H9 (cell line): Measurements from ENCODE around the gene SPEG. TPM values are rescaled to one million over a fixed set of nuclear protein-coding genes. Genes with fewer than 3 reads are reported as not detected.

Experiments
- DNase-seq: peaks from one replicate; pipeline ENCODE4 v3.0.0-alpha.2; 2017
- H2AFZ ChIP-seq: one replicate; pipeline ENCODE4 v1.6.1; 2013; ENCODE audit warnings: mild to moderate bottlenecking, low read length, control low read depth, moderate library complexity
- H2AK5ac ChIP-seq: 2 replicates; pipeline ENCODE4 v1.6.1; 2013; ENCODE audit warnings: low read length, control low read depth, mixed read lengths; ENCODE audit not compliant: insufficient read length
- H2BK120ac ChIP-seq: one replicate; pipeline ENCODE4 v1.6.1; 2013; ENCODE audit warnings: low read depth, mild to moderate bottlenecking, low read length, control low read depth, inconsistent platforms; ENCODE audit not compliant: poor library complexity, severe bottlenecking
- H2BK12ac ChIP-seq: 2 replicates; pipeline ENCODE4 v1.6.1; 2013; ENCODE audit warnings: low read length, control low read depth, mixed read lengths, low read depth; ENCODE audit not compliant: insufficient read length
- H2BK15ac ChIP-seq: 2 replicates; pipeline ENCODE4 v1.6.1; 2013; ENCODE audit warnings: low read depth, low read length, control low read depth
- H2BK20ac ChIP-seq: one replicate; pipeline ENCODE4 v1.6.1; 2013; ENCODE audit warnings: low read depth, mild to moderate bottlenecking, low read length, control low read depth, inconsistent platforms; ENCODE audit not compliant: poor library complexity, severe bottlenecking
- H2BK5ac ChIP-seq: 2 replicates; pipeline ENCODE4 v1.6.1; 2013; ENCODE audit warnings: low read length, control low read depth, mixed read lengths; ENCODE audit not compliant: insufficient read length
- H3K14ac ChIP-seq: 2 replicates; pipeline ENCODE4 v1.6.1; 2013; ENCODE audit warnings: low read length, control low read depth; ENCODE audit not compliant: insufficient read depth
- H3K18ac ChIP-seq: 2 replicates; pipeline ENCODE4 v1.6.1; 2013; ENCODE audit warnings: low read depth, mild to moderate bottlenecking, mixed read lengths, low read length, control low read depth; ENCODE audit not compliant: insufficient read length
- H3K23ac ChIP-seq: 2 replicates; pipeline ENCODE4 v1.6.1; 2013; ENCODE audit warnings: low read length, control low read depth, mixed read lengths, low read depth; ENCODE audit not compliant: insufficient read length
- H3K23me2 ChIP-seq: 2 replicates; pipeline ENCODE4 v1.6.1; 2013; ENCODE audit warnings: low read depth, mild to moderate bottlenecking, mixed read lengths, low read length, control low read depth; ENCODE audit not compliant: insufficient read length, poor library complexity, severe bottlenecking
- H3K27ac ChIP-seq: 2 replicates; pipeline ENCODE4 v1.5.1; 2013; ENCODE audit warnings: low read length, control low read depth, mixed read lengths, low read depth; ENCODE audit not compliant: insufficient read length
- H3K27me3 ChIP-seq: 2 replicates; pipeline ENCODE4 v1.6.1; 2013; ENCODE audit warnings: low read length, control low read depth, inconsistent platforms; ENCODE audit not compliant: insufficient read depth
- H3K4ac ChIP-seq: 2 replicates; pipeline ENCODE4 v1.6.1; 2013; ENCODE audit warnings: low read depth, mild to moderate bottlenecking, control low read depth, inconsistent platforms, low read length, moderate library complexity
- H3K4me1 ChIP-seq: 2 replicates; pipeline ENCODE4 v1.6.1; 2013; ENCODE audit warnings: low read length, control low read depth, inconsistent platforms; ENCODE audit not compliant: insufficient read depth
- H3K4me2 ChIP-seq: 2 replicates; pipeline ENCODE4 v1.6.1; 2013; ENCODE audit warnings: low read length, control low read depth, mixed read lengths; ENCODE audit not compliant: insufficient read length, insufficient read depth
- H3K56ac ChIP-seq: 2 replicates; pipeline ENCODE4 v1.6.1; 2013; ENCODE audit warnings: low read depth, mild to moderate bottlenecking, mixed read lengths, low read length, control low read depth; ENCODE audit not compliant: insufficient read length
- H3K79me1 ChIP-seq: 2 replicates; pipeline ENCODE4 v1.6.1; 2013; ENCODE audit warnings: low read depth, mild to moderate bottlenecking, moderate library complexity, low read length, control low read depth, inconsistent platforms; ENCODE audit not compliant: insufficient read depth, poor library complexity, severe bottlenecking
- H3K79me2 ChIP-seq: 2 replicates; pipeline ENCODE4 v1.6.1; 2013; ENCODE audit warnings: low read length, control low read depth, inconsistent platforms; ENCODE audit not compliant: insufficient read depth
- H3K9ac ChIP-seq: 2 replicates; pipeline ENCODE4 v1.6.1; 2013; ENCODE audit warnings: low read length, control low read depth, mixed read lengths; ENCODE audit not compliant: insufficient read length; ENCODE audit errors: extremely low read depth
- H3K9me3 ChIP-seq: one replicate; pipeline ENCODE4 v1.6.1; 2013; ENCODE audit warnings: low read depth, low read length, inconsistent platforms; ENCODE audit not compliant: control insufficient read depth
- H3T11ph ChIP-seq: one replicate; pipeline ENCODE4 v1.6.1; 2013; ENCODE audit warnings: mild to moderate bottlenecking, low read length, control low read depth, inconsistent platforms
- H4K20me1 ChIP-seq: one replicate; pipeline ENCODE4 v1.6.1; 2013; ENCODE audit not compliant: control insufficient read depth, insufficient read length, insufficient read depth
- H4K5ac ChIP-seq: 2 replicates; pipeline ENCODE4 v1.6.1; 2013; ENCODE audit warnings: low read depth, mild to moderate bottlenecking, mixed read lengths, low read length, control low read depth; ENCODE audit not compliant: insufficient read length
- H4K8ac ChIP-seq: replicated peaks from 2 replicates; pipeline ENCODE4 v1.6.1; 2013; ENCODE audit warnings: low read length, control low read depth, mixed read lengths, low read depth; ENCODE audit not compliant: insufficient read length
- H4K91ac ChIP-seq: 2 replicates; pipeline ENCODE4 v1.6.1; 2013; ENCODE audit warnings: low read depth, mild to moderate bottlenecking, moderate library complexity, mixed read lengths, low read length, control low read depth; ENCODE audit not compliant: insufficient read length
- H3K27ac Mint-ChIP-seq, 3 experiments: 2 replicates in 2 of 3; 3 replicates in 1 of 3; pipeline ENCODE4 v1.8.0; 2020 to 2021; ENCODE audit warnings: mixed read lengths in 3 of 3, mild to moderate bottlenecking in 1 of 3, moderate library complexity in 1 of 3
- H3K27me3 Mint-ChIP-seq: 2 replicates; pipeline ENCODE4 v1.8.0; 2021; ENCODE audit warnings: low read depth, mild to moderate bottlenecking, moderate library complexity, mixed read lengths
- H3K36me3 Mint-ChIP-seq, 3 experiments: 2 replicates in 2 of 3; 3 replicates in 1 of 3; pipeline ENCODE4 v1.8.0; 2020 to 2021; ENCODE audit warnings: low read depth in 3 of 3, mixed read lengths in 3 of 3; ENCODE audit not compliant: insufficient read depth in 1 of 3
- H3K4me1 Mint-ChIP-seq, 2 experiments: 2 replicates each; pipeline ENCODE4 v1.8.0; 2020; ENCODE audit warnings: mixed read lengths in 2 of 2
- H3K4me3 Mint-ChIP-seq, 2 experiments: 2 replicates in 1 of 2; 3 replicates in 1 of 2; pipeline ENCODE4 v1.8.0; 2020 to 2021; ENCODE audit warnings: mild to moderate bottlenecking in 2 of 2, mixed read lengths in 2 of 2, moderate library complexity in 1 of 2
- H3K9me3 Mint-ChIP-seq, 2 experiments: 2 replicates in 1 of 2; 3 replicates in 1 of 2; pipeline ENCODE4 v1.8.0; 2020; ENCODE audit warnings: mild to moderate bottlenecking in 2 of 2, mixed read lengths in 2 of 2, moderate library complexity in 1 of 2
- WGBS: extraction: QIAGEN DNeasy Blood & Tissue Kit; methylation state at CpG from one replicate; pipeline ENCODE4 v1.1.7; 2013; ENCODE audit warnings: missing lambda C conversion rate, low lambda C conversion rate, mixed read lengths; ENCODE audit not compliant: insufficient read length; ENCODE audit errors: extremely low coverage; 5-methylcytosine and 5-hydroxymethylcytosine counted together
- total RNA-seq: library from RNA; stranded (reverse); gene quantifications from 2 replicates; pipeline ENCODE4 v1.2.1, GENCODE V29; 2021
- TF ChIP-seq, protein P1 (sequence below): fragments of 200-600 bp; sonication (generic); conservative IDR thresholded peaks from 3 replicates; pipeline ENCODE4 v1.8.0; 2021; ENCODE audit warnings: antibody characterized with exemption, mild to moderate bottlenecking

The SPEG gene
- total RNA-seq, 1 experiment from 2014 or later = 23.7 TPM

GRCh38 chr2:219497495-219498279 is 63.0 kb downstream of the SPEG start:
- H3K27me3 Mint-ChIP-seq = peaks cover 50% of the 10 kb centered on the region
- H3K4me1 Mint-ChIP-seq = peaks cover 39 to 56% of the 10 kb centered on the region in 2 experiments
- TF ChIP-seq, protein P1, sequence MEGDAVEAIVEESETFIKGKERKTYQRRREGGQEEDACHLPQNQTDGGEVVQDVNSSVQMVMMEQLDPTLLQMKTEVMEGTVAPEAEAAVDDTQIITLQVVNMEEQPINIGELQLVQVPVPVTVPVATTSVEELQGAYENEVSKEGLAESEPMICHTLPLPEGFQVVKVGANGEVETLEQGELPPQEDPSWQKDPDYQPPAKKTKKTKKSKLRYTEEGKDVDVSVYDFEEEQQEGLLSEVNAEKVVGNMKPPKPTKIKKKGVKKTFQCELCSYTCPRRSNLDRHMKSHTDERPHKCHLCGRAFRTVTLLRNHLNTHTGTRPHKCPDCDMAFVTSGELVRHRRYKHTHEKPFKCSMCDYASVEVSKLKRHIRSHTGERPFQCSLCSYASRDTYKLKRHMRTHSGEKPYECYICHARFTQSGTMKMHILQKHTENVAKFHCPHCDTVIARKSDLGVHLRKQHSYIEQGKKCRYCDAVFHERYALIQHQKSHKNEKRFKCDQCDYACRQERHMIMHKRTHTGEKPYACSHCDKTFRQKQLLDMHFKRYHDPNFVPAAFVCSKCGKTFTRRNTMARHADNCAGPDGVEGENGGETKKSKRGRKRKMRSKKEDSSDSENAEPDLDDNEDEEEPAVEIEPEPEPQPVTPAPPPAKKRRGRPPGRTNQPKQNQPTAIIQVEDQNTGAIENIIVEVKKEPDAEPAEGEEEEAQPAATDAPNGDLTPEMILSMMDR = no peak

More at GRCh38 chr2:219497495-219498279, 63.0 kb downstream of the SPEG start:
- H2BK120ac ChIP-seq = no peak overlapping the region
- H3K23me2 ChIP-seq = peaks cover 24% of the 10 kb centered on the region
- H2BK12ac ChIP-seq = no peak overlapping the region
- H3K9ac ChIP-seq = no peak overlapping the region
- H3K23ac ChIP-seq = no peak overlapping the region
- H3K4me1 ChIP-seq = peaks cover 12% of the 10 kb centered on the region; the same call in 1 of the 2 replicates
- H3K79me1 ChIP-seq = no peaks in the 10 kb centered on the region
- no peak overlapping the region for H2BK5ac ChIP-seq
- H3K56ac ChIP-seq = no peak overlapping the region
- WGBS = no CpG with 5 or more reads among the region's 59 CpGs
- no peak overlapping the region for H3K4ac ChIP-seq
- Mint-ChIP-seq H3K36me3 (peaks cover 0 to 2% (median 0%) of the 10 kb centered on the region in 3 experiments; a peak in 3 of 7 replicates), H3K27ac (no peak overlapping the region; a peak in 1 of 7 replicates), H3K4me3 (peak overlapping the region; percentile 81 to 96), H3K9me3 (no peaks in the 10 kb centered on the region; a peak in 1 of 5 replicates)
- no peak overlapping the region for H2BK15ac ChIP-seq
- peaks cover 5% of the 10 kb centered on the region for H4K20me1 ChIP-seq
- peak overlapping the region; percentile 77 for H3K4me2 ChIP-seq
- no peak overlapping the region for H3K27ac ChIP-seq
- no peaks in the 10 kb centered on the region for H3K79me2 ChIP-seq
- H3K18ac ChIP-seq = no peak overlapping the region
- no peak overlapping the region for H4K5ac ChIP-seq
- H3K27me3 ChIP-seq = peaks cover 15% of the 10 kb centered on the region; the same call in 1 of the 2 replicates
- no peak overlapping the region for H2AK5ac ChIP-seq
- no peak overlapping the region for H4K8ac ChIP-seq
- no peak overlapping the region for H4K91ac ChIP-seq
- no peak overlapping the region for H3T11ph ChIP-seq
- H2BK20ac ChIP-seq = no peak overlapping the region
- no peak overlapping the region for H3K14ac ChIP-seq
- no peaks in the 10 kb centered on the region for H3K9me3 ChIP-seq
- H2AFZ ChIP-seq = no peak overlapping the region
- peak; percentile 76 for DNase-seq
